HG02623 (cell line): ENCODE data around the gene ADAM33.

Experiments
- ATAC-seq: cut with Tn5 transposase; IDR thresholded peaks from one replicate; pipeline ENCODE4 v1.9.1; 2021; ENCODE audit warnings: moderate library complexity; ENCODE audit not compliant: unreplicated experiment

Gene ADAM33

DNA sequence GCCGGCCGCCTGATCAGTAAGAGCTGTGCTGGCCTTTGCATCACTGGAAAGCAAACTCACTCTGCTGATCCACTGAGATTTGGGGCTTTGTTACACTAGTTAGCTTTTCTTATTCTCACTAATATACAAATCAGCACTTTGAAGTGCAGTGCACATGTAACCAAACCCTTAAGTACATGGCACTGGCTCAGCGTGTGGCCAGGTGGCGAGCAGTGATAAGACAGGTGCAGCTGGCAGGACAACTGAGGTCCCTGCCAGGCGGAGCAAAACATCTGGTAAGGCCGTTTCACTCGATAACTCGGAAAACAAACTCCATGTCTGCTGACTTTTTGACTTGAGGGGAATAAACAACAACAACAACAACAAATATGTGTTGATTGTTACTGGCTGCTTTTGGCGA lies 29.6 kb downstream of the ADAM33 start:
- no peak for ATAC-seq

DNA sequence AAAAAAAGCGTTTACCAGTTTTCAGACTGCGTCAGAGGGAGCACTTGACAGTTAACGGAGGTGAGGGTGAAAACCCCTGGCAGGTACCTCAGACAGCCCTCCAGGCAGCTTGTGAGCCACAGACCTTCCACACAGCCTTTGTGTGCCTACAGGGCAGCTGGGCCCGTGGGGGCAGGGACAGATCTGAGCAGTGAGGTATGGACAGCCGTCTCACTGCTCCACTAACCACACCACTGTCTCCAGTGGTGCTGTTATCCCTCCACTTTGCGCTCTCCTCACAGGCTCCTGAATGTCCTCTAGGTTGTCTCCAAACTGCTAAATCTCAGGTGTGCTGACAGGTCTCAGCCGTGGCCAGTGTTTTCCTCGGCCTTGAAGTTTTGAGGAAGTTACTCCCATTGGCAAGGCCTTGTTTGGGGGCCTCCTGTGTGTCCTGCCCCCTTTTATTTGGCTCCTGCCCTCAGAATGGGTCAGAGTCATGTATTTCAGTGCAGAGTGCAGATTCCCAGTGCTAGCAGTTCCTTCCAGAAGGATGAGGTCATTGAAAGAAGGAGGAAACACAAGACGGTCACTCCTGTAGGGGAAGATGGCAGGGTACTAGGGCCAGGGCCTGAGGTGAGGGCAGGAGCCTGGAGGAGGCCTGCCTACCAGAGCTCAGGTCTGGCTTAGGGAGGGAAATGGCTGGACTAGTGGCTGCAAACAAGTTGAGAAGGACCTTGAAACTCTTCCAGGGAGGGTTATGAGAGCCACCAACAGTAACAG lies 30.4 kb downstream of the ADAM33 start:
- ATAC-seq: no peak

DNA sequence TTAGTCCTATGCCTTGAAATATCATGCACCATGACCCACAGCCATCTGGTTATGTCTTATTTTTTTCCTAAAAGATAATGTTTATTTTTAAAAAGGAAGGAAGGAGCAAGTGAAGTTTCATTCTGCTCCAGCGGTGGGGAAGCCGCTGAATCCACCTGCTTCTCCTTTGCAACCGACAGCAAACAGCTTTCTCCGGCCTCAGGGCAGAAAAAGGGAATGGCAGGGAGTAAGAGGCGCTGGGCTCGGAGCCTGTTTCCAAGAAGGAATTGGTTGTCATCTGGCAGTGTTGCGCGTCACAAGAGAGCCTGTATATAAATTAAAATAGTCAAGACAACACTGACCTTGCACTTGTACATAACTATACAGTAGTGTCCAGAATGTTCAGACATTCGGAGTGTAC lies 32.9 kb downstream of the ADAM33 start:
- ATAC-seq: no peak

DNA sequence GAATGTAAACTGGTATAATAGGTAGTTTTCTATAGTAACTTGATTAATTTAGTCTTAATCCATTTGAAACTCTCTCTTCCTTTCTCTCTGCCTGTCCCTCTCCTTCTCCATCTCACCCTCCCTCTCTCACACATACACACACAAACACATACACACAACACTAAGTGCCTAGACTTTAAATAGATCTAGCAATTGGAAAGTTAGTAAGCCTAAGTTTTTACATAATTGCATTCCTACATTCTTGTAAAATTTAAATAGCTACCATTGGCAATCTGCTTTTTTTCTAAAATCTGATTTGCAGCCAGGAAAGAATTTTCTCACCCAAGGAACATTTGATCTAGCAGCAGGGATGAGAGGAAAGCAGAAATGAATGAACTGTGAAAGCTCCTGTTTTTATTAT lies 34.3 kb downstream of the ADAM33 start:
- ATAC-seq: no peak

DNA sequence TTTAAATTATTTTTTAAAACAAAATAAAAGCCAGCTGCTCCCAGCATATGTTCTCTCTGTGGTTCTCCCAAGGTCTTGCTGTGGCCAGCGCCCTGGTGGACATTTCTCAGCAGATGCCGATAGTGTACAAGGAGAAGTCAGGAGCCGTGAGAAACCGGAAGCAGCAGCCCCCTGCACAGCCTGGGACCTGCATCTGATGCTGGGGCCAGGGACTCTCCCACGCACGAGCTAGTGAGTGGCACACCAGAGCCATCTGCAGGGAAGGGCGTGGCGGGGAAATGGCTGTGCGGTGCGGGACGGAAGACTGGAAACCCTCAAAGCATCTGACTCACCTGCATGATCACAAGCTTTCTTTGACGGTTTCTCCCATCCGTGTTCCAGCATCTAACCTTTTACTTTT lies 35.2 kb downstream of the ADAM33 start:
- ATAC-seq: no peak

DNA sequence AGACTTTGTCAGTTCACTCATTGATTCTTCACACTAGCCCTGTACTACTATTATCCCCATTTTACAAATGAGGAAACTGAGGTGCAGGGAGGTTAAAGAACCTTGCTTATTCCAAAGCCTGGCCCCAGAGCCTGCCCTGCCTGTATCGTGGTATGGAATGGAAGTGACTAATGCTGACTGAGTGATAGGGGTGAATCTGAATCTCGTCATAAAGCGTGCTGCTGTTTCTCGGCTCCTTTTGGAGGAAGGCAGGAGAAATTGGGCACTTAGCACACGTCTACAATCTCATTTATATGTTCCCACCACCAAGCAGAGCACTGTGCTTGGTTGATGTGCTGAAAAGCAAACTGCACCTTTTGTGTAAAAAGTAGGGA lies 35.8 kb downstream of the ADAM33 start:
- no peak for ATAC-seq

DNA sequence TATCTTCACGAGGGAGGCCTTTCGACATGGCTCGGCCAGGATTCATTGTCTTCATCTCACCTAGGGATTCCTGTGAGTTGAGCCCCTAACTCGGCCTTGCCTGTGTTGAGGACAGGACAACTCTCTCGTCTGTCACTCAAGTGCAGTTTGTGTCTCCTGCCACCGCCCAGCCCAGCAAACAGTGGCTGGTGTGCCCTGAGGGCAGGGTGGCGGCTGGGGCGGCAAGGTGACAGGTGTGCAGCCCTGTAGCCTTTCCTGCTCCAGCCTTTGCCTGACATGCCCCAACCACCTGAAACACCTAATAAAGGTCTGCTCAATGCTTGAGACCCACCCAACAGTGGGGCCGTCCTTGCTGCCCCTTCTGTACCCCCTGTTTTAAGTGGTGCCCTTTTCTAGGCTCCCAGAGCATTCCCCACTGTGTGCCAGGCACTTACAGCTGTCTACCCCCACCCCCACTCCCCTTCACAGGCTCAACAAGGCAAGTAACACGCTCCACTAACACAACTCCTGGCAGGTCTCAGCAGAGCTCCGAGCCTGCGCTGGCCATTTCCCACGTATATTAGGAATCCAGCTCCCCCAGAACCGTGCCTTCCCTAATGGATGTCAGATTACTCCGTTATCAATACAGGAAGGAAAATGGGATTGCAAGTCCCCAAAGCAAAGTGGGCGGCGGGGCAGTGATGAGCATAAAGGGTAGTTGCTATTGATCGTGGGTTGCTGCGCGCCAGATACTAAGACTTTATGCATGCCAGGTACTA lies 36.3 kb downstream of the ADAM33 start:
- no peak for ATAC-seq

DNA sequence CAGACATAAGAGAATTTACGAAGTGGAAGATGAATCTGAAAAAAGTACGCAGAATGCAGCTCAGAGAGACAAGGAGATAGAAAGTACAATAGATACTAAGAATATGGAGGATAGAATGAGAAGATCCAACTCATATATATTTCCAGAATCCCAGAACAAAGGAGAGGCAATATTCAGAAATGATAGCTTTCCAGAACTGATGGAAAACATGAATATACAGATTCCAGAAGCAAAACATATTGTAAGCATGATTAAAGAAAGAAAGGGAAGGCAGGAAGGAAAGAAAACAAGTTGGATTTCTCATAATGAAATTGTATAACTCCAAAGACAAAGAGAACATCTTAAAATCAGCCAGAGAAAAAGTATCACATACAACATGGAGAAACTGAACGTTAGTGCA lies 41.6 kb downstream of the ADAM33 start:
- no peak for ATAC-seq

DNA sequence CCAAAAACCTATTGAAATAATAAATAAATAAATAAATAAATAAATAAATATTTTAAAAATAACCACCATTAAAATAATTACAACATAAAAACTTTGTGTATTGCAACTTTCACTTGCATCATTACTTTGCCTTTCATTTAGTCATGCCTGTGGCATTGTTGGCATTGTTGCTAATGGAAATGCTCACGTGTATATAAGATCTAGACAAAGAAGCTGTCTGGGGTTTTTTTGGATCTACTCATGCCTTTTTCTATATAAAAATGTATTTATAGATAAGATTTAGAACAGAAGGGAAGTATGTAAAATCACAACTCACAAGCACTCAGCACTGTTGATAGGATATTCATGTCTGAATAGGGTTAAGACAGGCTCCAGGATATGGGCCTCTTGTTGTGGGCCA lies 46.5 kb downstream of the ADAM33 start:
- no peak for ATAC-seq

DNA sequence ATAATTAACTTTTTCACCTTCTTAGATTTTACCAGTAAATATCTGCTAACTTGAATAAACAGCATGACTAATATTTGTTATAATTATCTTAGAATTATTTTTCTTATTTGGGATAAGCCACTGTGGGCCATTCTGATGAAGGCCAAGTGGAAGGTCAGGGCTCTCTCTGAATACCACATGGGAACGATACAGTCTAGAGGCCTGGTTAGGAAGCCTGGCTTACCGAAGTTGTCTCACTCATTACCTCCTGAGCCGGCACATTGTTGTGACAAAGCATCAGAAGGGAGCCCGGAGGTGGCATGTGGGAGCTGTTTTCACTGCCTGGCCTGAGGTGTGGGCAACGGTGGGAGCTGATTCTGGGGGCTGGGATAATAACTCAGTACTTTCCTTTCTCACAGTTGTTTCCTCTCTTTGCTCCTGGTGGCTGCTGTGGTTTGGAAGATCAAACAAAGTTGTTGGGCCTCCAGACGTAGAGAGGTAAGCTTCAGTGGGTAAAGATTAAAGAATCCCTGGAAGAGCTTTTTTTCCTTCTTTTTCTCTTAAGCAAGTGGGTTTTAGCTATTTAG lies 47.8 kb downstream of the ADAM33 start:
- no peak for ATAC-seq

DNA sequence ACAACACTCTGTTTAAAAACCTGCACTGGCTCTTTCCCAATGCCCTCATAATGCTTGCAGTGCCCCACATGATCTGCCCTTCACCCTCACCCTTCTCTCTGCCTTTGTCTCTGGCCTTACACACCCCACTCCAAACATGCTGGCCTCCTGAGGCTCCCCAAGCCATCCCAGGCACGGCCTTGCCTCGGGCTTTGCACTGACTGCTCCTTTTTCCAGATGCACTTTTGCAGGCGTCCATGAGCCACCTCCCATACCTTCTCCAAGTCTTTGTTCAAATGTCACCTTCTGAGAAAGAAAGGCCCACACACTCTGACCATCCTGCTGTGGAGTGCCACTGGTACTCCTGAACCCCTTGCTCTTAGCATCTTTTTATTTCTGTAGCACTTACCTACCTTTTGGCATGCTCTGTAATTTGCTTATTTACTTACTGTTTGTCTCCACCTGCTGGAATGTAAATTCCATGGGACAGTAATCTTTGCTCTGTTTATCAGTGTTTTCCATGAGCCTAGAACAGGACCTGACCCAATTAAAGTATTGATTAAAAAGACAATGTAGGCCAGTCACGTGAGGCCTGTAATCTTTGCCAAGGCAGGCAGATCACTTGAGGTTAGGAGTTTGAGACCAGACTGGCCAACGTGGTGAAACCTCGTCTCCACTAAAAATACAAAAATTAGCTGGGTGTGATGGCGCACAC lies 49.4 kb downstream of the ADAM33 start:
- no peak for ATAC-seq

DNA sequence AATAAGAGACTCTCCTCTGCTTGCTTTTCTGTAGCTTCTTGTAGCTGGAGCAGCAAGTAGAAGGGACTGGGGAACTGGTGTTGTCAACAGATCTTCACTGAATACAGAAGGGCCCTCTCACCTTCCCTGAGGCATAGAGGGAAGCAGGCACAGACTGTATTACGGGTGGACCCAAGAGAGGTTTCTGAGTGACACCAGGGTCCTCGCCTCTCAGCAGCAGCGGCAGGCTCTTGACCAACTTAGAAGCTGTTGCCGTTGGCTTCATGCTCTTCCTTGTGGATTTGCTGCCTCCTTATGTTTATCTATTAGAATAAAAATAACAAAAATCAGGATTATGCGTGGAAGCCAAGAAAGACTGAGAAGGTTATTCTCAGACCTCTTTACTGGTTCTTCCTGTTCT lies 50.3 kb downstream of the ADAM33 start:
- no peak for ATAC-seq

DNA sequence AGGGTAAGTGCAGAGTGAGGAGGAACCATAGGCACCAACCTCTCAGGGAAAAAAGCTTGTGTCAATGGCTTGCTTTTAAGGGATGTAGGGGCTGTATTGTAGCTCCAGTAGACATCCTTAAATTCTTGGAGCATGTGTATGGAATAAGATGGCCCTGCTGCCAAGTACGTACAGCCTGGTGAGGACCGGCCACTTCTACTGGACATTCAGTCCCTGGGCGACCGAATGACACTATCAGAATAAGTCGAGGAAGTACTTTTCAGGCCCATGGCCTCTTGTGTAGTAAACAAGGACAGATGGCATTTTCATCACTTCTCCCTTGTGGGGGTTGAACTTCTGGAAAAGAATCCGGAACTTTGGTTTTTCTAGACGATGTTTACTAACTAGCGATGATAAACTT lies 51.4 kb downstream of the ADAM33 start:
- no peak for ATAC-seq

DNA sequence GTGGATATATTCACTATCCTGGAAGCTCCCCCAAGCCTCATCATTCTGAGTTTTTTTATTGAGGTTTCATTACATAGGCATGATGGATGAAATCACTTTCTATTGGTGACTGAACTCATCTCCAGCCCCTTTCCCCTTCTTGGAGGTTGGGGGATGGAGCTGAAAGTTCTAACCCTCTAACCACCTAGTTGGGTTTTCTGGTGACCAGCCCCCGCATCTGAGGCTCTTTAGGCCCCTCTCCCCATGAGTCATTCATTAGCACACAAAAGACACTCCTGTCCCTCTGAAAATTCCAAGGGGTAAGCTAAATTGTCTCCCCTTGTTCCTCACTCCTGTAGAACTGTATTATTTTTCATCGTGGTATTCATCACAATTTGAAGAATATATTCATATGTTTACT lies 51.9 kb downstream of the ADAM33 start:
- no peak for ATAC-seq

DNA sequence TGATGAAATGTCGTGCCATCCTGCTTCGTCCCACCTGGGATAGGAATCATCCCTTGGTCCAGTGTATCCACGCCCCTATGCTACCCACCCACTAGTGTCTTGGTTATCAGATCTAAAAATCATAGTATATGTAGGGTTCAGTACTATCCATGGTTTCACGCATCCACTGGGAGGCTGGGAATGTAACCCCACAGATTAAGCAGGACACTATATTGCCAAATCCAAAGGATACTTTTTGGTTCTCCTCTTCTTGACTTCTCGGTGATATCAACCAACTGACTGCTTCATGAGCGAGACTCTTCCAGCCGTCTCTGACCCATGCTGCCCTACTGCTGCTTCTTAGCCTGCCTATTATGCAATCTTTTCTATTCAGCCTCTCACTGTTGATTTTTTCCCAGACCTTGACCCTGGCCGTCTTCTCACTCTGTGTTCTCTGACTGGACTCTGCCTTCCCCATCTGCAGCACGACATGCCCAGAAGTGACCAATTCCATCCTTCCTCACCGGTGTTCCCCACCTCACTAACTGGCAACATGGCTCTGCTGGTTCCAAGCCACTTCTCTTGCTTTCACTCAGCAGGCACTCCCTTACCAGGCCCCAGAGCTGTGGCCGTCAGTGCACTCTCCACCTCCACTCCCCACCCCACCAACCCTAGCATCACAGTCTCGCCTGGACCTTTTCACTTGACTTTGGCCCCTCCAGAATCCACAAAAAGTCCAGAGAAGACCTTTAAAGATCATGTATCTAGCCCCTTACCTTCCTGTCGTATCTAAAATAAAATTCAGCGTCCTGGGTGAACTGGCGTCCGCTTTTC lies 53.1 kb downstream of the ADAM33 start:
- no peak for ATAC-seq

DNA sequence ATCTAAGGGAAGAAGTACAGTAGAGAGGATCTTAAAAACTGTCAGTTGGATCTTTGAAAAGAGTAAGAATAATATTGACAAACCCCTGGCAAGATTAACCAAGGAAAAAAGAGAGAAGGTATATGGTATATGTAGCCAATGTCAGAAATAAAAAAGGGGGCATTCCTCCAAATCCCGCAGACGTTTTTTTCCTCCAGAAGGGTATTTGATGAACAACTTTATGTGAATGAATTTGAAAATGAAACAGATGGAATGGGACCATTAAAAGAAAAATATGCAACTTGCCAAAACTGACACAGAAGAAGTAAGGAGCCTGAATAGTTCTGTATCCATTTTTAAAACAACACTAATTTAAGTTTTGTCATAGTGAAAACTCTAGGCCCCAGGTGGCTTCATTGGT lies 54.3 kb downstream of the ADAM33 start:
- no peak for ATAC-seq

DNA sequence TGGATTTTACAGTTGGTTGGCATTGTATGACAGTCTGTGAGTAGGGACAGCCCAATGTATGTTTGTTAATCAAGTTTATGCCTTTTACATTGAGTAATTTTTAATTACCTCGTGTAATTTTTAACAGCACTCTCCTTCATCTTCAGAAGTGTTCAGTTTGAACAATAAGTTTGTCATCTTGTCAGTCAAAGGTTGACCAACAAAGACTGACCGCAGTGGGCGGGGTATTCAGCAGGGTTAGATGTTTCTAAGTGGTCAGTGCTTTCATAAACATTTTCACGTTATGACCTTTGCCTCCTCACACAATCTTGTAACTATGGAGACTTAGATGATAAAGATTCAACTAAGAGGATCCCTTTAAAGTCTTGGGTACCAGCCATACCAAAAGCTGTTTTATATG lies 59.4 kb downstream of the ADAM33 start:
- ATAC-seq: no peak

DNA sequence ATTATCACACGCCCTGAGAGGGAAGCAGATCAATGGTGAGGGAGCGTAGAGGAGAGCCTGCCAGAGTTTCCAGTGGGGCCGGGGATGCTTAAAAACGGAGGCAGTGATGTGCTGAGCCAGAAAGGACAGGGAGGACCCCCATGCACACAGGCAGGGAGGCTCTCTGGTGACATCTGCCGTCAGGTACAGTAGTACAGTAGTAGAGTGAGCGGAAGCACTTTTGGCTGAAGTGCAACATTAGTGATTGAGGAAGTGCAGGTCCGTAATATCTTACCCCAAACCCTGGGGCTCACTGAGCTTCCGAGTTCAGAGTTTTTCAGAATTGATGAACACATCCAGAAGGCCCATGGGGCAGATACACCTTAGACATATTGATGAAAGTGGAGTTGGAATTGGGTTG lies 60.7 kb downstream of the ADAM33 start:
- no peak for ATAC-seq
